ENCODE measurements around the gene FAF1.

FAF1 gene

GRCh38 chr1:50420689-50421365, 539.2 kb downstream of the FAF1 start:
- Histone ChIP-seq H3K27ac (ENCODE audit: low read depth, low read length) (no peak overlapping the region), H3K4me2 (ENCODE audit: low read length) (no peak overlapping the region), H3K27me3 (ENCODE audit: control insufficient read depth, low read length) (no peaks in the 10 kb centered on the region), H3K36me3 (ENCODE audit: control insufficient read depth, low read length) (no peaks in the 10 kb centered on the region), H3K79me2 (ENCODE audit: control insufficient read depth, low read length) (no peaks in the 10 kb centered on the region), H3K4me1 (ENCODE audit: control insufficient read depth, low read length) (no peaks in the 10 kb centered on the region), H3F3A (ENCODE audit: control insufficient read depth, insufficient read depth) (no peaks in the 10 kb centered on the region), H3K9me3 (ENCODE audit: control insufficient read depth, insufficient read depth, low read length) (peaks cover 4% of the 10 kb centered on the region; the same call in 1 of the 2 replicates), H3K4me3 (ENCODE audit: low read length) (no peak overlapping the region), H3K9me2 (replicated peaks; ENCODE audit: control insufficient read depth, low read length) (no peaks in the 10 kb centered on the region), H4K20me1 (ENCODE audit: control insufficient read depth, insufficient read depth, low read depth, low read length) (no peaks in the 10 kb centered on the region)
- TF ChIP-seq EZH2phosphoT487 (IDR thresholded peaks at IDR 0.05; ENCODE audit: borderline replicate concordance, low read length) (no peak), CTCF (IDR thresholded peaks at IDR 0.05; ENCODE audit: low read depth, low read length, poor library complexity, severe bottlenecking) (no peak)

GRCh38 chr1:50419907-50420677, 540.0 kb downstream of the FAF1 start:
- no peaks in the 10 kb centered on the region for H3F3A ChIP-seq (ENCODE audit: control insufficient read depth, insufficient read depth)
- no peaks in the 10 kb centered on the region for H4K20me1 ChIP-seq (ENCODE audit: control insufficient read depth, insufficient read depth, low read depth, low read length)
- no peak overlapping the region for H3K4me3 ChIP-seq (ENCODE audit: low read length)
- H3K9me3 ChIP-seq (ENCODE audit: control insufficient read depth, insufficient read depth, low read length): peaks cover 4% of the 10 kb centered on the region; the same call in 1 of the 2 replicates
- H3K9me2 ChIP-seq (replicated peaks; ENCODE audit: control insufficient read depth, low read length): no peaks in the 10 kb centered on the region
- no peaks in the 10 kb centered on the region for H3K79me2 ChIP-seq (ENCODE audit: control insufficient read depth, low read length)
- H3K27me3 ChIP-seq (ENCODE audit: control insufficient read depth, low read length): no peaks in the 10 kb centered on the region
- H3K4me1 ChIP-seq (ENCODE audit: control insufficient read depth, low read length): no peaks in the 10 kb centered on the region
- H3K27ac ChIP-seq (ENCODE audit: low read depth, low read length): no peak overlapping the region
- no peak overlapping the region for H3K4me2 ChIP-seq (ENCODE audit: low read length)
- no peaks in the 10 kb centered on the region for H3K36me3 ChIP-seq (ENCODE audit: control insufficient read depth, low read length)
- TF ChIP-seq CTCF (IDR thresholded peaks at IDR 0.05; ENCODE audit: low read depth, low read length, poor library complexity, severe bottlenecking) (no peak), EZH2phosphoT487 (IDR thresholded peaks at IDR 0.05; ENCODE audit: borderline replicate concordance, low read length) (no peak)

GRCh38 chr1:50419192-50419906, 540.7 kb downstream of the FAF1 start:
- no peaks in the 10 kb centered on the region for H4K20me1 ChIP-seq (ENCODE audit: control insufficient read depth, insufficient read depth, low read depth, low read length)
- no peaks in the 10 kb centered on the region for H3F3A ChIP-seq (ENCODE audit: control insufficient read depth, insufficient read depth)
- H3K4me2 ChIP-seq (ENCODE audit: low read length): no peak overlapping the region
- H3K79me2 ChIP-seq (ENCODE audit: control insufficient read depth, low read length): no peaks in the 10 kb centered on the region
- H3K36me3 ChIP-seq (ENCODE audit: control insufficient read depth, low read length): no peaks in the 10 kb centered on the region
- no peaks in the 10 kb centered on the region for H3K4me1 ChIP-seq (ENCODE audit: control insufficient read depth, low read length)
- peaks cover 4% of the 10 kb centered on the region; the same call in 1 of the 2 replicates for H3K9me3 ChIP-seq (ENCODE audit: control insufficient read depth, insufficient read depth, low read length)
- TF ChIP-seq EZH2phosphoT487 (IDR thresholded peaks at IDR 0.05; ENCODE audit: borderline replicate concordance, low read length): no peak
- TF ChIP-seq CTCF (IDR thresholded peaks at IDR 0.05; ENCODE audit: low read depth, low read length, poor library complexity, severe bottlenecking): no peak
- no peak overlapping the region for H3K27ac ChIP-seq (ENCODE audit: low read depth, low read length)
- H3K4me3 ChIP-seq (ENCODE audit: low read length): no peak overlapping the region
- H3K9me2 ChIP-seq (replicated peaks; ENCODE audit: control insufficient read depth, low read length): no peaks in the 10 kb centered on the region
- no peaks in the 10 kb centered on the region for H3K27me3 ChIP-seq (ENCODE audit: control insufficient read depth, low read length)

Measured in DOHH2 (cell line).